HCT116 (cell line): ENCODE results near the gene PNRC2. TPM values are rescaled to one million over a fixed set of nuclear protein-coding genes. Genes with fewer than 3 reads are reported as not detected.

Experiments used
- ATAC-seq: fragments of 200-7000 bp; cut with Tn5 transposase; 2 replicates; pipeline ENCODE4 v1.9.1; 2020; ENCODE audit warnings: mild to moderate bottlenecking, moderate library complexity
- BruUV-seq: library from RNA; stranded (reverse); fragments of 400-500 nt; replicated peaks from 2 replicates; lab custom pipeline; 2021; lab: Mats Ljungman, UMichigan
- CTCF ChIA-PET: fragments of 300-600 bp; sonication (Branson Sonifier 250); formaldehyde crosslinking; loops from one replicate; lab custom pipeline; 2021; ENCODE audit warnings: antibody characterized with exemption; lab: Charles Lee
- POLR2A ChIA-PET: fragments of 300-600, 350-600 bp; sonication (Branson Sonifier 250); formaldehyde crosslinking; loops from one replicate; lab custom pipeline; 2021; ENCODE audit warnings: antibody characterized with exemption; lab: Charles Lee
- RAD21 ChIA-PET, 2 experiments: fragments of 300-600 bp; sonication (Branson Sonifier 250); formaldehyde crosslinking; loops; one replicate each; lab custom pipeline; 2023; ENCODE audit warnings: low total read pairs in 2 of 2; ENCODE audit not compliant: uncharacterized antibody in 2 of 2, unreplicated experiment in 2 of 2, low non-redundant PET in 1 of 2; lab: Charles Lee
- DNase-seq: peaks from one replicate; pipeline ENCODE4 v3.0.0-alpha.2; 2010; ENCODE audit warnings: low read depth, low spot score
- H2AFZ ChIP-seq: fragments of 200-600 bp; shearing (Covaris generic), sonication (generic); 2 replicates; pipeline ENCODE4 v1.6.1; 2017; ENCODE audit warnings: low read depth, mixed run types, mixed read lengths, antibody characterized with exemption, low read length; ENCODE audit not compliant: poor library complexity, severe bottlenecking
- H3K27ac ChIP-seq: 2 replicates; pipeline ENCODE4 v1.5.1; 2012; ENCODE audit warnings: low read depth, low read length
- H3K27me3 ChIP-seq: fragments of 200-600 bp; sonication (generic); 2 replicates; pipeline ENCODE4 v1.6.1; 2016; ENCODE audit warnings: mixed run types, low read length, mixed read lengths; ENCODE audit not compliant: insufficient read depth
- H3K36me3 ChIP-seq, 2 experiments: fragments of 200-500 bp in 1 of 2; fragments of 200-600 bp in 1 of 2; sonication (Bioruptor generic) in 1 of 2; sonication (generic) in 1 of 2; 2 replicates each; pipeline versions ENCODE4 v1.5.1 to v1.6.1; 2014 to 2016; ENCODE audit warnings: low read length in 2 of 2, inconsistent platforms in 1 of 2, mixed read lengths in 1 of 2, mixed run types in 1 of 2; ENCODE audit not compliant: insufficient read depth in 2 of 2, control insufficient read depth in 1 of 2
- H3K4me1 ChIP-seq, 2 experiments: fragments of 200-600 bp in 1 of 2; sonication (generic) in 1 of 2; 2 replicates each; pipeline versions ENCODE4 v1.5.1 to v1.6.1; 2012 to 2017; ENCODE audit warnings: low read length in 2 of 2, inconsistent platforms in 1 of 2, mild to moderate bottlenecking in 1 of 2, mixed read lengths in 1 of 2, mixed run types in 1 of 2, moderate library complexity in 1 of 2; ENCODE audit not compliant: insufficient read depth in 2 of 2, control insufficient read depth in 1 of 2
- H3K4me2 ChIP-seq: fragments of 200-600 bp; sonication (generic); 2 replicates; pipeline ENCODE4 v1.6.1; 2017; ENCODE audit warnings: mixed run types, low read length, mixed read lengths
- H3K4me3 ChIP-seq, 2 experiments: fragments of 200-600 bp in 1 of 2; sonication (generic) in 1 of 2; replicated peaks in 1 of 2; 2 replicates each; pipeline ENCODE4 v1.5.1; 2011 to 2016; ENCODE audit warnings: low read length in 2 of 2, control low read depth in 1 of 2, low read depth in 1 of 2, mild to moderate bottlenecking in 1 of 2, mixed read lengths in 1 of 2, mixed run types in 1 of 2
- H3K79me2 ChIP-seq: fragments of 200-600 bp; sonication (generic); 2 replicates; pipeline ENCODE4 v1.6.1; 2017; ENCODE audit warnings: mild to moderate bottlenecking, mixed run types, low read length, moderate library complexity, mixed read lengths; ENCODE audit not compliant: insufficient read depth
- H3K9ac ChIP-seq: fragments of 200-600 bp; sonication (generic); 2 replicates; pipeline ENCODE4 v1.6.1; 2016; ENCODE audit warnings: low read length, mixed read lengths
- H3K9me2 ChIP-seq: fragments of 200-600 bp; sonication (generic), shearing (Covaris generic); 2 replicates; pipeline ENCODE4 v1.6.1; 2017; ENCODE audit warnings: mixed run types, mild to moderate bottlenecking, moderate library complexity; ENCODE audit not compliant: insufficient read depth
- H3K9me3 ChIP-seq, 2 experiments: fragments of 200-500 bp in 1 of 2; fragments of 200-600 bp in 1 of 2; sonication (Bioruptor generic) in 1 of 2; sonication (generic) in 1 of 2; 2 replicates each; pipeline ENCODE4 v1.6.1; 2014 to 2017; ENCODE audit warnings: low read length in 2 of 2, mixed read lengths in 2 of 2, inconsistent platforms in 1 of 2, low read depth in 1 of 2, mild to moderate bottlenecking in 1 of 2, mixed run types in 1 of 2, moderate library complexity in 1 of 2; ENCODE audit not compliant: control insufficient read depth in 1 of 2, insufficient read depth in 1 of 2
- H4K20me1 ChIP-seq: fragments of 200-600 bp; sonication (generic), shearing (Covaris generic); 2 replicates; pipeline ENCODE4 v1.6.1; 2017; ENCODE audit warnings: mixed run types, mild to moderate bottlenecking, moderate library complexity; ENCODE audit not compliant: insufficient read depth
- CEBPB ChIP-seq: IDR thresholded peaks from 2 replicates; pipeline ENCODE4 v1.6.1; 2012; ENCODE audit warnings: low read depth
- ELF1 ChIP-seq: IDR thresholded peaks from 2 replicates; pipeline ENCODE4 v1.6.1; 2012; ENCODE audit warnings: low read depth, borderline replicate concordance
- EZH2 ChIP-seq: fragments of 200-600 bp; sonication (generic); IDR thresholded peaks from 2 replicates; pipeline ENCODE4 v1.6.1; 2017; ENCODE audit warnings: antibody characterized with exemption, mixed run types
- EZH2phosphoT487 ChIP-seq: fragments of 200-600 bp; IDR thresholded peaks from 2 replicates; pipeline ENCODE4 v1.6.1; 2018; ENCODE audit warnings: antibody characterized with exemption, borderline replicate concordance
- FOSL1 ChIP-seq: IDR thresholded peaks from 2 replicates; pipeline ENCODE4 v1.6.1; 2012; ENCODE audit warnings: low read depth
- JUND ChIP-seq: IDR thresholded peaks from 2 replicates; pipeline ENCODE4 v1.6.1; 2012
- POLR2A ChIP-seq: IDR thresholded peaks from 2 replicates; pipeline ENCODE4 v1.7.0; 2011; ENCODE audit warnings: borderline replicate concordance; ENCODE audit not compliant: insufficient read depth, insufficient read length; ENCODE audit errors: extremely low read depth
- REST ChIP-seq: IDR thresholded peaks from 2 replicates; pipeline ENCODE4 v1.6.1; 2012; ENCODE audit warnings: low read depth
- SIN3A ChIP-seq: IDR thresholded peaks from 2 replicates; pipeline ENCODE4 v1.6.1; 2012; ENCODE audit warnings: low read depth
- SP1 ChIP-seq: IDR thresholded peaks from 2 replicates; pipeline ENCODE4 v1.6.1; 2012; ENCODE audit warnings: low read depth
- TCF7L2 ChIP-seq: IDR thresholded peaks from 2 replicates; pipeline ENCODE4 v1.7.0; 2011; ENCODE audit warnings: borderline replicate concordance, inconsistent platforms; ENCODE audit not compliant: insufficient read depth, insufficient read length; ENCODE audit errors: extremely low read depth
- ZFX ChIP-seq: fragments of 450-650 bp; IDR thresholded peaks from 2 replicates; pipeline ENCODE4 v1.6.1; 2017
- intact Hi-C: fragments of 100-400 bp; cut with micrococcal nuclease; formaldehyde crosslinking; loops from 2 replicates; pipeline ENCODE4 v1.10.0; 2022
- total RNA-seq: library from RNA; stranded (reverse); gene quantifications from one replicate; pipeline ENCODE4 v1.2.1, GENCODE V29; 2021; ENCODE audit not compliant: unreplicated experiment
- TF ChIP-seq, protein P1 (sequence below): IDR thresholded peaks from 2 replicates; pipeline ENCODE4 v1.6.1; 2012

Gene PNRC2
- total RNA-seq, 1 experiment from 2014 or later, result 92.1 TPM

- TF ChIP-seq TCF7L2 (no peak), ZFX (no peak), EZH2 (no peak), JUND (peak; percentile 59), SIN3A (no peak), SP1 (no peak; the same call in 1 of the 2 replicates), POLR2A (no peak), CEBPB (no peak), ELF1 (no peak)
Measured at GRCh38 chr1:23980728-23981070, 21.1 kb downstream of the PNRC2 start (continued).

DNA sequence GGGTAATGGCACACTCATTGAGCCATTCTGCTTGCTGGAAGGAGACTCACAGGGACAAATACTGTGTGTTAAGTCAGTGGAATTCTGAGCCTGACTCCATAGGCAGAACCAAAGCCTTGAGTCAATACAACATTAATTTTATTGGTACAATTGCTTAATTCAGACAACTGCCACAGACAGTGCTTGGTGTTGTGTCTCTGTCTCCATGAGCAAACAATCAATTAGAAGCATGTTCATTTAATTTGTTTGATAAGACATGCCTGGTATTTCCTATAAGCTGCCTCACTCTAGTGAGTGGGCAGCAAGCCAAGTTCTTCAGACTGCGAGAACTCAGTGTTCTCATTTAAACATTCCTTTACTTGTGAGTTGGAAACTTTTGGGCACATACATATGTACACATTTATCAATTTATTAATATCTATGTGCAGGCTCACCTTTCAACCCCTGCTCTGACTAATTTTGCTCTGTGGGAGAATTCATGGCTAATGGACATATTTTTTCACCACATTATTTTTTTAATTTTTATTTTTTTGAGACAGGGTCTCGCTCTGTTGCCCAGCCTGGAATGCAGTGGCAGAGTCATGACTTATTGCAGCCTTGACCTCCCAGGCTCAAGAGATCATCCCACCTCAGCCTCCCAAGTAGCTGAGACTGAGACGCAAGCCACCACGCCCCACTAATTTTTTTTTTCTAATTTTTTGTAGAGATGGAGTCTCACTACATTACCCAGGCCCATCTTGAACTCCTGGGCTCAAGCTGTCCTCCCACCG lies 25.0 kb downstream of the PNRC2 start:
- no peak overlapping the region for H3K27ac ChIP-seq

More for the DNA sequence above, 25.0 kb downstream of the PNRC2 start:
- Histone ChIP-seq H3K9ac (no peak overlapping the region), H4K20me1 (no peaks in the 10 kb centered on the region), H3K9me3 (no peaks in the 10 kb centered on the region), H3K4me3 (no peak overlapping the region), H3K27me3 (no peaks in the 10 kb centered on the region), H3K9me2 (no peaks in the 10 kb centered on the region), H3K36me3 (no peaks in the 10 kb centered on the region), H3K4me2 (no peak overlapping the region), H3K4me1 (peaks cover 12 to 24% of the 10 kb centered on the region in 2 experiments), H2AFZ (no peak overlapping the region), H3K79me2 (peaks cover 6% of the 10 kb centered on the region)
- no TSS peak for BruUV-seq
- ChIA-PET RAD21 (no interaction called here), CTCF (interaction anchor here (0.7 kb wide), 1 partner anchor 151 kb away, joined by 3 read pairs; no protein-coding TSS in a partner anchor), POLR2A (no interaction called here)
- DNase-seq (no peak), ATAC-seq (no peak)
- TF ChIP-seq CEBPB (no peak), REST (no peak), TCF7L2 (no peak), FOSL1 (no peak), ELF1 (no peak), EZH2phosphoT487 (no peak)
- TF ChIP-seq, protein P1, sequence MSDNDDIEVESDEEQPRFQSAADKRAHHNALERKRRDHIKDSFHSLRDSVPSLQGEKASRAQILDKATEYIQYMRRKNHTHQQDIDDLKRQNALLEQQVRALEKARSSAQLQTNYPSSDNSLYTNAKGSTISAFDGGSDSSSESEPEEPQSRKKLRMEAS, result no peak
- intact Hi-C loops, result no loop called here
